ENCODE results near the gene CCDC144A. TPM values are rescaled to one million over a fixed set of nuclear protein-coding genes. Genes with fewer than 3 reads are reported as not detected.
"Not testable (repeated sequence)": the region's sequence is repeated elsewhere in the genome, so short reads cannot be mapped to it uniquely, and the experiment has no call there.

Gene CCDC144A
- total RNA-seq, 1 experiment from 2014 or later: 2.5 TPM

DNA sequence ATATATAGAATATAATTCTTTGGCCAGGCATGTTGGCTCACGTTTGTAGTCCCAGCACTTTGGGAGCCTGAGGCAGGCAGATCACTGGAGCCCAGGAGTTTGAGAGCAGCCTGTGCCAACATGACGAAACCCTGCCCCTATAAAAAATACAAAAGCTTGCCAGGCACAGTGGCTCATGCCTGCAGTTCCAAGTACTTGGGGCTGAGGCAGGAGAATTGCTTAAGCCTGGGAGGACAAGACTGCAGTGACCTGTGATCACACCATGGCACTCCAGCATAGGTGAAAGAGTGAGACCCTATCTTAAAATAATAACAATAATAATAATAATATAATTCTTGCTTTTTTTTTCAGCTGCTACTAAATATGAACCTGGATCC is 83.1 kb downstream of the CCDC144A start:
- DNase-seq (ENCODE audit: low spot score); H3K4me3 ChIP-seq (ENCODE audit: low read depth, low read length, poor library complexity, severe bottlenecking); POLR2A ChIA-PET (ENCODE audit: low non-redundant PET); H3K4me1 ChIP-seq (ENCODE audit: insufficient read depth, low read length, poor library complexity, severe bottlenecking); BruUV-seq (replicated peaks); H3K9me3 ChIP-seq (ENCODE audit: low read depth, low read length, poor library complexity, severe bottlenecking); H3K27me3 ChIP-seq (replicated peaks; ENCODE audit: insufficient read depth, low read depth, low read length, poor library complexity); H3K27ac ChIP-seq (ENCODE audit: low read depth, low read length, poor library complexity, severe bottlenecking); H3K36me3 ChIP-seq (ENCODE audit: insufficient read depth, low read length, poor library complexity, severe bottlenecking); CTCF ChIA-PET; intact Hi-C loops (cut with micrococcal nuclease; ENCODE audit: unreplicated experiment): not testable (repeated sequence)

- intact Hi-C loops (cut with micrococcal nuclease; ENCODE audit: unreplicated experiment); H3K4me1 ChIP-seq (ENCODE audit: insufficient read depth, low read length, poor library complexity, severe bottlenecking); H3K27ac ChIP-seq (ENCODE audit: low read depth, low read length, poor library complexity, severe bottlenecking); BruUV-seq (replicated peaks); CTCF ChIA-PET; POLR2A ChIA-PET (ENCODE audit: low non-redundant PET); DNase-seq (ENCODE audit: low spot score); H3K36me3 ChIP-seq (ENCODE audit: insufficient read depth, low read length, poor library complexity, severe bottlenecking); H3K27me3 ChIP-seq (replicated peaks; ENCODE audit: insufficient read depth, low read depth, low read length, poor library complexity); H3K9me3 ChIP-seq (ENCODE audit: low read depth, low read length, poor library complexity, severe bottlenecking); H3K4me3 ChIP-seq (ENCODE audit: low read depth, low read length, poor library complexity, severe bottlenecking): not testable (repeated sequence)
Measured at GRCh38 chr17:16787851-16788250, 97.8 kb downstream of the CCDC144A start.

- H3K4me1 ChIP-seq (ENCODE audit: insufficient read depth, low read length, poor library complexity, severe bottlenecking); intact Hi-C loops (cut with micrococcal nuclease; ENCODE audit: unreplicated experiment); POLR2A ChIA-PET (ENCODE audit: low non-redundant PET); H3K27ac ChIP-seq (ENCODE audit: low read depth, low read length, poor library complexity, severe bottlenecking); H3K27me3 ChIP-seq (replicated peaks; ENCODE audit: insufficient read depth, low read depth, low read length, poor library complexity); H3K36me3 ChIP-seq (ENCODE audit: insufficient read depth, low read length, poor library complexity, severe bottlenecking); DNase-seq (ENCODE audit: low spot score); BruUV-seq (replicated peaks); CTCF ChIA-PET; H3K4me3 ChIP-seq (ENCODE audit: low read depth, low read length, poor library complexity, severe bottlenecking); H3K9me3 ChIP-seq (ENCODE audit: low read depth, low read length, poor library complexity, severe bottlenecking): not testable (repeated sequence)
Measured at GRCh38 chr17:16788889-16789536, 99.0 kb downstream of the CCDC144A start.

DNA sequence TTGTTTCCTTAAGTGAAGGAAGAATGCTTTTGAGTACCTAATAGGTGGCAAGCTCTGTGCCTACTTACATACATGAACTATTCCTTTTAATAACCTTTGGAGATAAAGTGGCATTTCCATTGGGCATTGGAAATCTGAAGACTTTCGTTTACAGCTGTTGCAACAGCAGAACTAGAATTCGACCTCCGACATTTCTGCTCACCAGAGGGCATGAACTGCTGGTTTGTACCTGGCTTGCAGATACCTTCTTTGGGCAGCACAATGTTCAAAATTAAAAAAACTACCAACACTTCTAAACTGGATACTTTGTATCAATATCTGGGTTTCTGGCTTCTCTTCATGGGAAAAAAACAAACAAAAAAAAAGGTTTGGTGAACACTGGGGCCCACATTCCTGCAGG is 99.6 kb downstream of the CCDC144A start:
- H3K36me3 ChIP-seq (ENCODE audit: insufficient read depth, low read length, poor library complexity, severe bottlenecking); H3K4me1 ChIP-seq (ENCODE audit: insufficient read depth, low read length, poor library complexity, severe bottlenecking); DNase-seq (ENCODE audit: low spot score); H3K9me3 ChIP-seq (ENCODE audit: low read depth, low read length, poor library complexity, severe bottlenecking); H3K27me3 ChIP-seq (replicated peaks; ENCODE audit: insufficient read depth, low read depth, low read length, poor library complexity); H3K27ac ChIP-seq (ENCODE audit: low read depth, low read length, poor library complexity, severe bottlenecking); BruUV-seq (replicated peaks); H3K4me3 ChIP-seq (ENCODE audit: low read depth, low read length, poor library complexity, severe bottlenecking); POLR2A ChIA-PET (ENCODE audit: low non-redundant PET); intact Hi-C loops (cut with micrococcal nuclease; ENCODE audit: unreplicated experiment); CTCF ChIA-PET: not testable (repeated sequence)

GRCh38 chr17:16790313-16790871 is 100.4 kb downstream of the CCDC144A start:
- DNase-seq (ENCODE audit: low spot score); intact Hi-C loops (cut with micrococcal nuclease; ENCODE audit: unreplicated experiment); H3K9me3 ChIP-seq (ENCODE audit: low read depth, low read length, poor library complexity, severe bottlenecking); H3K27ac ChIP-seq (ENCODE audit: low read depth, low read length, poor library complexity, severe bottlenecking); BruUV-seq (replicated peaks); CTCF ChIA-PET; H3K4me3 ChIP-seq (ENCODE audit: low read depth, low read length, poor library complexity, severe bottlenecking); H3K36me3 ChIP-seq (ENCODE audit: insufficient read depth, low read length, poor library complexity, severe bottlenecking); POLR2A ChIA-PET (ENCODE audit: low non-redundant PET); H3K4me1 ChIP-seq (ENCODE audit: insufficient read depth, low read length, poor library complexity, severe bottlenecking); H3K27me3 ChIP-seq (replicated peaks; ENCODE audit: insufficient read depth, low read depth, low read length, poor library complexity): not testable (repeated sequence)

- H3K9me3 ChIP-seq (ENCODE audit: low read depth, low read length, poor library complexity, severe bottlenecking); BruUV-seq (replicated peaks); intact Hi-C loops (cut with micrococcal nuclease; ENCODE audit: unreplicated experiment); CTCF ChIA-PET; H3K36me3 ChIP-seq (ENCODE audit: insufficient read depth, low read length, poor library complexity, severe bottlenecking); H3K4me1 ChIP-seq (ENCODE audit: insufficient read depth, low read length, poor library complexity, severe bottlenecking); POLR2A ChIA-PET (ENCODE audit: low non-redundant PET); H3K27me3 ChIP-seq (replicated peaks; ENCODE audit: insufficient read depth, low read depth, low read length, poor library complexity); H3K4me3 ChIP-seq (ENCODE audit: low read depth, low read length, poor library complexity, severe bottlenecking): not testable (repeated sequence)
- peak overlapping the region; percentile 45 for H3K27ac ChIP-seq (ENCODE audit: low read depth, low read length, poor library complexity, severe bottlenecking)
- peak; percentile 24 for DNase-seq (ENCODE audit: low spot score)
Measured at GRCh38 chr17:16794215-16794614, 104.2 kb downstream of the CCDC144A start.

DNA sequence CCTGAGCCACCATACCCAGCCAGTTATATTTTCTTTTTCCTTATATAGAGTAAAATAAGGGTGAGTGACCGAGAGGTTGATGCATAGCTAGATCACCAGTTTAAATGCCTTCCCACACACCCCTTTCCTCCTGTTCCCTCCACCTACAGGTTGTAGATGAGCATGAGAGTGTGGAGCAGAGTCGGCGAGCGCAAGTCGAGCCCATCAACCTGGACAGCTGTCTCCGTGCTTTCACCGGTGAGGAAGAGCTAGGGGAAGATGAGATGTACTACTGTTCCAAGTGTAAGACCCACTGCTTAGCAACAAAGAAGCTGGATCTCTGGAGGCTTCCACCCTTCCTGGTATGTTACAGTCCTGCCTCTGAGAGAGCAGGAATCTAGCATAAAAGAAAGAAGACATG is 105.9 kb downstream of the CCDC144A start:
- BruUV-seq (replicated peaks); CTCF ChIA-PET: not testable (repeated sequence)

DNA sequence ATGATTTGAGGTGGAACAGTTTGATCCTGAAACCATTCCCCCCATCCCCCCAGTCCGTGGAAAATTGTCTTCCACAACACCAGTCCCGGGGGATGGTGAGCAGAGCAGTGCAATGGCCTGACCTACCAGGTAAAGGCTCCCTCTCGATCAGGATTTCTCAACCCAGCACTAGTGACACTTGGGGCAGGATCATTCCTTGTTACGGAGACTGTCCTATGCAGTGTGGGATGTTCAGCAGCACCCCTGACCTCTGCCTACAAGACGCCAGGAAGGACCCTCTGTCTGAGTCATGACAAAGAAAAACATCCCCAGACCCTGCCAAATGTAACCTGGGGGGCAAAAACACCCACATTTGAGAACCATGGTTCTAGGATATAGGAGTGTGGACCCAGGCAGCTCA is 114.8 kb downstream of the CCDC144A start:
- H3K27ac ChIP-seq (ENCODE audit: low read depth, low read length, poor library complexity, severe bottlenecking); CTCF ChIA-PET; BruUV-seq (replicated peaks); H3K36me3 ChIP-seq (ENCODE audit: insufficient read depth, low read length, poor library complexity, severe bottlenecking); POLR2A ChIA-PET (ENCODE audit: low non-redundant PET); intact Hi-C loops (cut with micrococcal nuclease; ENCODE audit: unreplicated experiment); H3K4me1 ChIP-seq (ENCODE audit: insufficient read depth, low read length, poor library complexity, severe bottlenecking); H3K27me3 ChIP-seq (replicated peaks; ENCODE audit: insufficient read depth, low read depth, low read length, poor library complexity); H3K9me3 ChIP-seq (ENCODE audit: low read depth, low read length, poor library complexity, severe bottlenecking); H3K4me3 ChIP-seq (ENCODE audit: low read depth, low read length, poor library complexity, severe bottlenecking); DNase-seq (ENCODE audit: low spot score): not testable (repeated sequence)

More for the DNA sequence above, 105.9 kb downstream of the CCDC144A start:
- H3K4me3 ChIP-seq (ENCODE audit: low read depth, low read length, poor library complexity, severe bottlenecking); H3K4me1 ChIP-seq (ENCODE audit: insufficient read depth, low read length, poor library complexity, severe bottlenecking); H3K9me3 ChIP-seq (ENCODE audit: low read depth, low read length, poor library complexity, severe bottlenecking); DNase-seq (ENCODE audit: low spot score); H3K36me3 ChIP-seq (ENCODE audit: insufficient read depth, low read length, poor library complexity, severe bottlenecking); H3K27me3 ChIP-seq (replicated peaks; ENCODE audit: insufficient read depth, low read depth, low read length, poor library complexity); intact Hi-C loops (cut with micrococcal nuclease; ENCODE audit: unreplicated experiment); H3K27ac ChIP-seq (ENCODE audit: low read depth, low read length, poor library complexity, severe bottlenecking); POLR2A ChIA-PET (ENCODE audit: low non-redundant PET): not testable (repeated sequence)
